WTC11 (cell line): ENCODE results near the gene B4GALT4.

Experiments
- ATF3 ChIP-seq: sonication (generic); formaldehyde crosslinking; conservative IDR thresholded peaks from 2 replicates; pipeline ENCODE4 v1.8.1; 2022; ENCODE audit warnings: mild to moderate bottlenecking, missing genetic modification reagents
- CBFB ChIP-seq: sonication (generic); formaldehyde crosslinking; IDR thresholded peaks from 2 replicates; pipeline ENCODE4 v1.8.1; 2022; ENCODE audit warnings: mild to moderate bottlenecking, low read depth, missing genetic modification reagents
- CREM ChIP-seq: sonication (generic); formaldehyde crosslinking; IDR thresholded peaks from 2 replicates; pipeline ENCODE4 v1.8.1; 2022; ENCODE audit warnings: mild to moderate bottlenecking, missing genetic modification reagents, moderate library complexity
- RELA ChIP-seq: sonication (generic); formaldehyde crosslinking; IDR thresholded peaks from 2 replicates; pipeline ENCODE4 v1.8.1; 2022; ENCODE audit warnings: missing genetic modification reagents, mild to moderate bottlenecking, borderline replicate concordance
- TEAD1 ChIP-seq: sonication (generic); formaldehyde crosslinking; IDR thresholded peaks from 2 replicates; pipeline ENCODE4 v1.8.0; 2022; ENCODE audit warnings: mild to moderate bottlenecking, missing genetic modification reagents
- ZNF512 ChIP-seq: sonication (generic); formaldehyde crosslinking; IDR thresholded peaks from 2 replicates; pipeline ENCODE4 v1.8.1; 2022; ENCODE audit warnings: missing genetic modification reagents, borderline replicate concordance
- TF ChIP-seq, protein P1 (sequence below): fragments of 200-600 bp; IDR thresholded peaks from 2 replicates; pipeline ENCODE4 v1.8.0; 2022; ENCODE audit warnings: antibody characterized with exemption
- TF ChIP-seq, protein P2 (sequence below): sonication (generic); formaldehyde crosslinking; IDR thresholded peaks from 2 replicates; pipeline ENCODE4 v1.8.1; 2023; ENCODE audit warnings: mild to moderate bottlenecking, missing genetic modification reagents, moderate library complexity
- TF ChIP-seq, protein P3 (sequence below): sonication (generic); formaldehyde crosslinking; IDR thresholded peaks from 2 replicates; pipeline ENCODE4 v1.8.0; 2022; ENCODE audit warnings: mild to moderate bottlenecking, missing genetic modification reagents

GRCh38 chr3:119234610-119235009 is 6.1 kb downstream of the B4GALT4 start:
- TF ChIP-seq, protein P1, sequence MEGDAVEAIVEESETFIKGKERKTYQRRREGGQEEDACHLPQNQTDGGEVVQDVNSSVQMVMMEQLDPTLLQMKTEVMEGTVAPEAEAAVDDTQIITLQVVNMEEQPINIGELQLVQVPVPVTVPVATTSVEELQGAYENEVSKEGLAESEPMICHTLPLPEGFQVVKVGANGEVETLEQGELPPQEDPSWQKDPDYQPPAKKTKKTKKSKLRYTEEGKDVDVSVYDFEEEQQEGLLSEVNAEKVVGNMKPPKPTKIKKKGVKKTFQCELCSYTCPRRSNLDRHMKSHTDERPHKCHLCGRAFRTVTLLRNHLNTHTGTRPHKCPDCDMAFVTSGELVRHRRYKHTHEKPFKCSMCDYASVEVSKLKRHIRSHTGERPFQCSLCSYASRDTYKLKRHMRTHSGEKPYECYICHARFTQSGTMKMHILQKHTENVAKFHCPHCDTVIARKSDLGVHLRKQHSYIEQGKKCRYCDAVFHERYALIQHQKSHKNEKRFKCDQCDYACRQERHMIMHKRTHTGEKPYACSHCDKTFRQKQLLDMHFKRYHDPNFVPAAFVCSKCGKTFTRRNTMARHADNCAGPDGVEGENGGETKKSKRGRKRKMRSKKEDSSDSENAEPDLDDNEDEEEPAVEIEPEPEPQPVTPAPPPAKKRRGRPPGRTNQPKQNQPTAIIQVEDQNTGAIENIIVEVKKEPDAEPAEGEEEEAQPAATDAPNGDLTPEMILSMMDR = no peak
- TF ChIP-seq, protein P2, sequence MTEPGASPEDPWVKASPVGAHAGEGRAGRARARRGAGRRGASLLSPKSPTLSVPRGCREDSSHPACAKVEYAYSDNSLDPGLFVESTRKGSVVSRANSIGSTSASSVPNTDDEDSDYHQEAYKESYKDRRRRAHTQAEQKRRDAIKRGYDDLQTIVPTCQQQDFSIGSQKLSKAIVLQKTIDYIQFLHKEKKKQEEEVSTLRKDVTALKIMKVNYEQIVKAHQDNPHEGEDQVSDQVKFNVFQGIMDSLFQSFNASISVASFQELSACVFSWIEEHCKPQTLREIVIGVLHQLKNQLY = no peak
- TF ChIP-seq TEAD1 (CRISPR knock-in tag) (no peak), ATF3 (CRISPR knock-in tag) (no peak), CBFB (CRISPR knock-in tag) (no peak), RELA (CRISPR knock-in tag) (no peak), ZNF512 (CRISPR knock-in tag) (no peak), CREM (CRISPR knock-in tag) (no peak)
- TF ChIP-seq, protein P3, sequence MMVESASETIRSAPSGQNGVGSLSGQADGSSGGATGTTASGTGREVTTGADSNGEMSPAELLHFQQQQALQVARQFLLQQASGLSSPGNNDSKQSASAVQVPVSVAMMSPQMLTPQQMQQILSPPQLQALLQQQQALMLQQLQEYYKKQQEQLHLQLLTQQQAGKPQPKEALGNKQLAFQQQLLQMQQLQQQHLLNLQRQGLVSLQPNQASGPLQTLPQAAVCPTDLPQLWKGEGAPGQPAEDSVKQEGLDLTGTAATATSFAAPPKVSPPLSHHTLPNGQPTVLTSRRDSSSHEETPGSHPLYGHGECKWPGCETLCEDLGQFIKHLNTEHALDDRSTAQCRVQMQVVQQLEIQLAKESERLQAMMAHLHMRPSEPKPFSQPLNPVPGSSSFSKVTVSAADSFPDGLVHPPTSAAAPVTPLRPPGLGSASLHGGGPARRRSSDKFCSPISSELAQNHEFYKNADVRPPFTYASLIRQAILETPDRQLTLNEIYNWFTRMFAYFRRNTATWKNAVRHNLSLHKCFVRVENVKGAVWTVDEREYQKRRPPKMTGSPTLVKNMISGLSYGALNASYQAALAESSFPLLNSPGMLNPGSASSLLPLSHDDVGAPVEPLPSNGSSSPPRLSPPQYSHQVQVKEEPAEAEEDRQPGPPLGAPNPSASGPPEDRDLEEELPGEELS (CRISPR knock-in tag) = no peak
